ENCODE data around the gene DEPP1.

DNA sequence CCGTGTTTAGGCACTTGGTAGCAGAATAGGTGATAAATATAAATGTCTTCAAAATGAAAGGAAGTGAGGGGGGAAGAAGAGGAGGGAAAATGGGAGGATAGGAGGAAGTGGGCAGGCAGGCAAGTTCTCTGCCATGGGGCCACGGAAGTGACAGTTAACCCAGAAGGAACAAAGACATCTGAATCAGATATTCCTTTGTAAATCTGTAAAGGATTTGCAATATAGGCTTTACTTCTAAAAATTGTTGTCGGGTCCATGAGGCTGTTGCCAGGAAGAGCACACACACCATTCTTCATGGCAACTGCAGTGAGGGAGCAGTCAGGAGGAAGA, 42.7 kb downstream of the DEPP1 start:
- TF ChIP-seq, protein P1, sequence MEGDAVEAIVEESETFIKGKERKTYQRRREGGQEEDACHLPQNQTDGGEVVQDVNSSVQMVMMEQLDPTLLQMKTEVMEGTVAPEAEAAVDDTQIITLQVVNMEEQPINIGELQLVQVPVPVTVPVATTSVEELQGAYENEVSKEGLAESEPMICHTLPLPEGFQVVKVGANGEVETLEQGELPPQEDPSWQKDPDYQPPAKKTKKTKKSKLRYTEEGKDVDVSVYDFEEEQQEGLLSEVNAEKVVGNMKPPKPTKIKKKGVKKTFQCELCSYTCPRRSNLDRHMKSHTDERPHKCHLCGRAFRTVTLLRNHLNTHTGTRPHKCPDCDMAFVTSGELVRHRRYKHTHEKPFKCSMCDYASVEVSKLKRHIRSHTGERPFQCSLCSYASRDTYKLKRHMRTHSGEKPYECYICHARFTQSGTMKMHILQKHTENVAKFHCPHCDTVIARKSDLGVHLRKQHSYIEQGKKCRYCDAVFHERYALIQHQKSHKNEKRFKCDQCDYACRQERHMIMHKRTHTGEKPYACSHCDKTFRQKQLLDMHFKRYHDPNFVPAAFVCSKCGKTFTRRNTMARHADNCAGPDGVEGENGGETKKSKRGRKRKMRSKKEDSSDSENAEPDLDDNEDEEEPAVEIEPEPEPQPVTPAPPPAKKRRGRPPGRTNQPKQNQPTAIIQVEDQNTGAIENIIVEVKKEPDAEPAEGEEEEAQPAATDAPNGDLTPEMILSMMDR (IDR thresholded peaks at IDR 0.05), result no peak
- no peak for TF ChIP-seq POLR2A (IDR thresholded peaks at IDR 0.05)
